Stimulated activated CD4-positive, alpha-beta T cell treated with anti-CD3 and anti-CD28 coated beads, Interleukin-4, amount 100 ng/mL, for 4 hours (primary cell): Measurements from ENCODE around the gene FBXW7.

ENCODE experiments used
- DNase-seq, 2 experiments: peaks; one replicate each; pipeline ENCODE4 v3.0.0-alpha.2; 2020

FBXW7 gene

DNA sequence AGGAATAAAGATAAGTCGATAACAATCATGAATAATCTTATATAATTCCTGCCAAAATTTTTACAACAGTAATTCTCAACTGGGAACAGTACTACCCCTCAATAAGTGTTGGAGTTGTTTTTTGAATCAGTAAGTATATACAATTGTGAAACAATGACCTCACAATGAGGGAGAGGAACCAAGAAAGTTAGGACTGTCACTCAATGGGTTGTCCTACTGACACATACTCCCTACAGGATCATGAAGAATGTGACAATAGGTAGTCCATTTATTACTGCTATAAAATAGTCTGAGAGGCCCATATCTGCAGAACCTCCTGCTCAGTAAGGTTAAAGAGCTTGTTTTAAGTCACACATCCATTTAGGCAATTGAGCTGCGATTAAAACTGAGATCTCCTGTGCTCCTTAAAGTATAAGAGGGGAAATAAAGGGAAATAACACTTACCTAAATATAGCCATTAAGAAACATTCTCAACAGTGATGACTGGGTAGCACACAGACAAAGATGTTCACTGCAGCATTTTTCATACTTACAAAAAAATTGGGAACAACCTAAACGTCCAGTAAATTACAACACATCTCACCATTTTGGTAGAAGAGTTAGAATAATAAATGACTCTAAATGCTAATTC lies 26.2 kb downstream of the FBXW7 start:
- DNase-seq: no peak

DNA sequence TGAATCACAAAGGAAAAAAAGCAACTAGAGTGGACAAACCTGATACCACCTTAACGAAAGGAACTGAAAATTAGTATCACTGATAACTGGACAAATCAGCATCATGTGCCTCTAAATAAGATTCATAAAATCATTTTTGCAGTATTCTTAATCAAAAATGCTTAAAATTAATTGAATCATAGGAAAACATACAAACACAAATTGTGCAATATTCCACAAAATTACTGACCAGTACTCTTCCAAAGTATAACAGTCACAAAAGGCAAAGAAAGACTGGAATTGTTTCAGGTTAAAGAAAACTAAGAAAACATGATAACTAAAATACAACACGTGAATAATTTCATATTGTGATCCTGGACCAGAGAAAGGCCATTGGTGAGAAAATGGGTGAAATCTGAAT lies 27.1 kb downstream of the FBXW7 start:
- DNase-seq: no peak

DNA sequence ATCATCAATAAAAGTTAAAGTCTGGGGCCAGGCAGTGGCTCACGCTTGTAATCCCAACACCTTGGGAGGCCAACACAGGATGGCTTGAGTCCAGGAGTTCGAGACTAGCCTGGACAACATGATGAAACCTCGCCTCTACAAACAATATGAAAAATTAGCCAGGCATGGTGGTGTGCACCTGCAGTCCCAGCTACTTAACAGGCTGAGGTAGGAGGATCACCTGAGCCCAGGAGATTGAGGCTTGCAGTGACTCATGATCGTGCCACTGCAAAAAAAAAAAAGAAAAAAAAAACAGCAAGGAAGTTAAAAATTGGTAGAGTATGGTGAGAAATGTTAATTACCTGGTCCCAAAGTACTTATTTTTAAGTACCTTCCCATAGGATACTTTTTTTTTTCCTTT lies 27.5 kb downstream of the FBXW7 start:
- no peak for DNase-seq

DNA sequence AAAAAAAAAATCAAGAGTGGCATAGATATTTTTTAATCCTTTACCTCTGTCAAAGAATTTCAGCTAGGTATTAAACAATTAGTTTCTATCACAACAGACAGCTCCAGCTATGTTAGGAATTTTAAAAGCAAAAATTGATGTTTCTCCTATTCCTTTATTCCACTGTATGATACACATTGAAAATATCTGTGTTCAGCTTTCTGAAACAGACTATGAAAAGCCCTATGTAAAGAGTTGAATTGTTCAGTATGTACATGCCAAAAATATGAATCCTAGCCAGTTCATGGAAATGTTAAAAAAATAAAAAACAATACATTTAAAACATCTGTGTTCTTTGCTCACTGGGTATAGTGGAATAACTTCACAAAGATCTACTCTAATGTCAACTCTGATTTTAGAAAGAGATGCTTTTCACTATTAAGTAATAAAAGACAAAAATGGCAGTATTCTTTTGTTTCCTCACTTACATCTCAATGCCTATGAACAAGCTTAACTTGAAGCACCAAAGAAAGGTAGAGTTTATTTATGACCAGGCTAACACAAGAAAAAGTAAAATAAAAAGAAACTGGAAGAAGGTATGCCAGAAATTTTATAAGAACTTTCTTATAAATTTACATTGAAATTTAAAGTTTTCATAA lies 32.1 kb downstream of the FBXW7 start:
- no peak for DNase-seq

DNA sequence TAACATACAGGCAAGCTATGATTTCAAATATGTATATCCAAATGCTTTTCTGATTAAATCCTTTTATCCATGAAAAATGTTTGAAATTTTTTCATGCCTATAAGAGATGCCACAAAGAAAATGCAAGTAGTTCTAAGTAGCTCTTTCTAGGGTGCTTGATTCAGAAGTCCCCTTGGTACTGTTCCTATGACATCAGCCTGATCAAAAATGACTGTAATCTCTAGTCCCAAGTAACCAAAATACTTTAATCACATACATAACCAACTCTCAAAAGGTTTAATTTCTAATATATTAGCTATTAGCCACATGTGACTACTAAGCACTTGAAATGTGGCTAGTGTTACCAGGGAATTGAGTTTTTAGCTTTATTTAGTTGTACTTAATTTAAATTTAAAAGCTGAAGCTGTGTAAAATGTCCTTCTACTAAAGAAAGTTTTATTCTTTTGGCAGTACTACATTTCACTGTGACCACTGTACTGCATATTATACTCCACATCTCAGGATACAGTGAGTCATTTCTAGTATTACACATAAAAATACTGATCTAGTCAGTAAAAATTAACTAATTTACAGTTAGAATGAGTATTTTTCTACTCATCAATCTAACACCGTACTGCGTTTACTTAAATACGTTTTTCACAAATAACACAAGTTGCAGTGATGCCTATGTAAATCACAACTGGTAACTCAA lies 33.9 kb downstream of the FBXW7 start:
- no peak for DNase-seq

DNA sequence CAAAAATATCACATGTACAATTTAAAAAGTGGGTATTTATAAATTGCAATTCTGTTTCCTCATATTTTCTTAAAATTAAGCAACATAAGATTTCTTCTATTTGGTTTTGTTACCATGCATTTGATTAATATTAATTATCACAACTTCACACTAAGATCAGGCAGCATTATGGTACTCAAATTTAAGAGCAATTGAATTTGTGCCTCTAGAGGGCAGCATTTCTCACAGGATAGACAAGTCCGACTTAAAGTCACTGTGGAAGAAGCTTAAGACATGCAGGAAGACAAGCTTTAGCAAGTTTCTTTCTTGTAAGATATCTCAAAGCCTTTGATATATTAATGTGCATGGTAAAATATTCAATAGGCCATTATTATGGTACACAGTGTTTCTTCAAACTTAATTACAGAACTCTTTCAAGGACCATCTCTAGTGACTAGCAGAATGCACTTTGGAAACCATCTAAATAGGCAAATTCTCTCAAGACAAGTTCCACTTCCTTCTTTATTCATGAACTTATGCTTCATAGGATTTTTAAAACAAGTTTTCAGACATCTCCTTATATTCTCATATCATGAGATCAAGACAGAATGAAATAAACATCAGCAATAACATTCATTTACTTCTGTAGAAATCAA lies 35.0 kb downstream of the FBXW7 start:
- peak in 1 of 2 experiments; percentile 32 for DNase-seq

DNA sequence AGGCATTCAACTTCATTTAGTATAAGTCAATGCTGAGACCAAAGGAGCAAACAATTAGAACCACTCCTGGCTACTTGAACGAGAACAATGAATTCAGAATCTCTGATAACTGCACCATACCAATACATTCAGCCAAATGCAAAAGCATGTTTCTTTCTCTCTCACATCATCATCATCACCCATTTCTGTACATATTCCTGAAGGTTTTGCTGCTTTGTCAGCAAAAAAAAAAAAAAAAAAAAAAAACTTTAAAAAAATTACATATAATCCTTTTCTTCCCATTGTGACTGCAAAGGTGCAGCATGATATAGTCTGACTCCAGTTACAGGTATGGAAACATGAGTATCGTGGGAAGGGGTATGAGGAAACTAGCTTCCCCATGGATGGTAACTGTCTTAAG lies 35.6 kb downstream of the FBXW7 start:
- no peak for DNase-seq

DNA sequence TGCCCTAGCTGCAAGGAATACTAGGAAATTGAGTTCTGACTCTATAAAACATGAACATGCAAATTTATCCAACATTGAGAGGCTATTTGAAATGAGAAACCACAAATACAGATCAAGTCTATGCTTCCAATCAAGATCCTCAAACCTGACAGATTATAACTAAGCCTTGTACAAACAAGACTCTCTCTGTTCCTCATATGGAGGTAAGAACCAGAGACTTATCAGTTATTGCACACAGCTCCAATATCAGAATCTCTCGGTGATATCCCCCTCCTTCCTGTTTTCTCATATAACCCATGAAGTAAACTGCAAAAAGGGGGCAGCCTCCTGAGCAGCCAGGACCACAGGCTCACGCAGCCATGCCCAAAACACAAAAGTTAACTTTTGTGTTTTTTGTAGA lies 36.5 kb downstream of the FBXW7 start:
- DNase-seq: no peak

DNA sequence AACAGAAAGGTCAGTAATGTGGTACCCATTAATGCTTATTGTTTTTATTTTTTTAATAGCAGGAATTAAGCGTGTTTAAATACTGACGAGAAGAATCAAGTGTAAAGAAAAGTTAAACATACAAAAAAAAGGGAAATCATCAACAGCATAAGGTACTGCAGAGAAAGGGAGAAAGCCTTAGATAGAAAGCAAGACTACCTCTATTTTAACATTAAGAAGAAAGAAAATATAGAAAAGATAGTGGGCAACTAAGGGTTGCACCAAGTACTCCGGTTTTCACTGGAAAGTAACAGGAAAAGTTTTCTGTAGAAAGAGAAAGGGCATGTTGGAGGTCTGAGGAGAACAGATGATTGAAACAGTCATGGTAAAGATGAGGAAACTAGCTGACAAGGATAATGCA lies 41.9 kb downstream of the FBXW7 start:
- DNase-seq: no peak

DNA sequence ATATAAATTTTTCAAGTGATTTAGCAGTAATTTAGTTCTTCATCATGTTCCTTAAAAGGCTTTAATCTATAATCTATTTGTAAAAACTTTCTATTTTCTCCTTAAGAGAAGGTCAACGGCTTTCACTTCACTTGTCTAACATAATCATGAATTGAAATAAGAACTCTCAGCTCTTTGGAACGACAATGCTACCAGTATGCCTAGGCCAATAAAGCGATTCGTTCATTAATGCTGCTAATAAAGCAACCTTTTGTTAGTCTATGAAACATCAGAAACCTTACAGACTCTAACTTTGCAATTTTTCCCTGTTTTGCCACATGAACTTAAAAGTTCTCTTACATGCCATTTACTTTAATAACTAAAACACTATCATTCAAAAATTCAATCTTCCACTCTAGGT lies 47.6 kb downstream of the FBXW7 start:
- no peak for DNase-seq

DNA sequence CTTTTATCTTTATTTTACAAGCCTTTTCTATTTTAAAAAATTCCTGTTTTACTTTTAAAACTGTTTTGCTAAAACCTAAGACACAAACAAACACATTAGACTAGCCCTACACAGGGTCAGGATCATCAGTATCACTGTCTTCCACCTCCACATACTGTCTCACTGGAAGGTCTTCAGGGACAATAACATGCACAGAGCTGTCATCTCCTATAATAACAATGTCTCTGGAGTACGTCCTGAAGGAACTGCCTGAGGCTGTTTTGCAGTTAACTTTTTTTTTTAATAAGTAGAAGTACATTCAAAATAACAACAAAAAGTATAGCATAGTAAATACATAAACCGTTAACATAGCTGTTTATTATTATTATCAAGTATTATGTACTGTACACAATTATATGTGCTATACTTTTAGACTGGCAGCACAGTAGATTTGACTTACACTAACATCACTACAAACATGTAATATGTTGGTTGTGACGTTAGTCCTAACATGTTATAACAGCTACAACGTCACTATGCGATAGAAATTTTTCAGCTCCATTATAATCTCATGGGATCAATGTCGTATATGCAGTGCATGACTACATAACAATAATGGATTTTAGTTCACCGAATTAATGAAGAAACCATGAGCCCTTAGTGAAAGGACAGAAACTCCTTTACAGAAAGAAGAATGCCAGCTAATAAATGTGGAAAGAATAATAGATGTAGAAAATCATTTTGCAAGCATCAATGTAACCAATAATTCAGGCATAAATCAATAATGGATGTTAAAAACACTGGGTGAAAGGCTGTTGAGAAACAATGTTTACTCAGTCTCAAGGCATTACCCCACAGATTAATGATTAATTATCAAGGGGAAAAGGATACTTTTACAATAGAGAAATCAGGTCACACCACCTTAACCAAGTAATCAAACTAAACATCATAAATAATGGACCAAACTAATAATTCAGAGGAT lies 49.2 kb downstream of the FBXW7 start:
- DNase-seq: no peak

DNA sequence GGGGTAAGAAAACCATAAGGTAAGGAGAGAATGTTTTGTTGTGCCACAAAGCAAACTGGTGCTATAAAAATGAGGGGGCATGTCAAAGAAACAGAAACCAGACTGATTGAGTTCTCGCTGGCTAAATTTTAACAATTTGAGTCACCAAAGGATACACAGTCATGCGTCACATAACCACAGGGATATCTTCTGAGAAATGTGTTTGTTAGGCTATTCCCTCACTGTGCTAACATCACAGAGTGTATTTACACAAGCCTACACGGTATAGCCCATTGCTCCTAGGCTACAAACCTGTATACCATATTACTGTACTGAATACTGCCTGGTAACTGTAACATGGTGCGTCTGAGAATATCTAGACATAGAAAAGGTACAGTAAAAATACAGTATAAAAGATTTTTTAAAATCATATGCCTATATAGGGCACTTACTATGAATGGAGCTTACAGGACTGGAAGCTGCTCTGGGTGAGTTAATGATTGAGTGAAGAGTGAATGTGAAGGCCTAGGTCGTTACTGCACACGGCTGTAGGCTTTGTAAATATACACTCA lies 50.1 kb downstream of the FBXW7 start:
- DNase-seq: peak in 1 of 2 experiments; percentile 15

DNA sequence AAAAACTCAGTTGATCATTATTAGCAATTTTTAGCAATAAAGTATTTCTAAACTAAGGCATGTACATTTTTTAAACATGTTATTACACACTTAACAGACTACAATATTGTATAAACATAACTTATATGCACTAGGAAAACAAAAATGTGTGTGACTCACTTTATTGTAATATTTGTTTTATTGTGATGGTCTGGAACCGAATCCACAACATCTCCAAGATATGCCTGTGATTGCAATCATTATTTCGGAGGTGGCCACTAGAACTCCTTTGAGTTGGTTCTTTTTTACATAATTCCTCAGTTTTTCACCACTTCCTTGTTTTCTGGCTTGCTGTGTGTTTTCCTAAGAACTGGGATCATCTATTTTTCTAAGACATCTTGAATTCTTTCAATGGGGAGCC lies 53.7 kb downstream of the FBXW7 start:
- DNase-seq: no peak

DNA sequence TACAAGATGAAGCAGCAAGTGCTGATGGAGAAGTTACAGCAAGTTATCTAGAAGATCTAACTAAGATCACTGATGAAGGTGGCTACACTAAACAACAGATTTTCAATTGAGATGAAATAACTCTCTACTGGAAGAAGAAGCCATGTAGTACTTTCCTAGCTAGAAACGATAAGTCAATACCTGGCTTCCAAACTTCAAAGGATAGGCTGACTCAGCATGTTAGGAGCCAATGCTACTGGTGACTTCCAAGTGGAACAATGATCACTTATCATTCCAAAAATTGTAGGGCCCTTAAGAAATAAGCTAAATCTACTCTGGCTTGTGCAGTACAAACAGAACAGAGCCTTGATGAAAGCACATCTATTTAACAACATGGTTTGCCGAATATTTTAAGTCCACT lies 55.0 kb downstream of the FBXW7 start:
- no peak for DNase-seq

DNA sequence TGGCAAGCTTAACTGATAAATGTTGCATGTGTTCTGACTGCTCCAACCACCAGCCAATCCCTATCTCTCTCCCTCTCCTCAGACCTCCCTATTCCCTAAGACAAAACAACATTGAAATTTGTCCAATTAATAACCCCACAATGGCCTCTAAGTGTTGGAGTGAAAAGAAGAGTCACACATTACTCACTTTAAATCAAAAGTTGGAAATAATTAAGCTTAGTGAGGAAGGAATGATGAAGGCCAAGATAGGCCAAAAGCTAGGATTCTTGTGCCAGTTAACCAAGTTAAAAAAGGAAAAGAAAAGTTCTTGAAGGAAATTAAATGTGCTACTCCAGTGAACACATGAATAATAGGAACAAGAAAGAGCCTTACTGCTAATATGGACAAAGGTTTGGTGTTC lies 55.6 kb downstream of the FBXW7 start:
- DNase-seq: no peak

DNA sequence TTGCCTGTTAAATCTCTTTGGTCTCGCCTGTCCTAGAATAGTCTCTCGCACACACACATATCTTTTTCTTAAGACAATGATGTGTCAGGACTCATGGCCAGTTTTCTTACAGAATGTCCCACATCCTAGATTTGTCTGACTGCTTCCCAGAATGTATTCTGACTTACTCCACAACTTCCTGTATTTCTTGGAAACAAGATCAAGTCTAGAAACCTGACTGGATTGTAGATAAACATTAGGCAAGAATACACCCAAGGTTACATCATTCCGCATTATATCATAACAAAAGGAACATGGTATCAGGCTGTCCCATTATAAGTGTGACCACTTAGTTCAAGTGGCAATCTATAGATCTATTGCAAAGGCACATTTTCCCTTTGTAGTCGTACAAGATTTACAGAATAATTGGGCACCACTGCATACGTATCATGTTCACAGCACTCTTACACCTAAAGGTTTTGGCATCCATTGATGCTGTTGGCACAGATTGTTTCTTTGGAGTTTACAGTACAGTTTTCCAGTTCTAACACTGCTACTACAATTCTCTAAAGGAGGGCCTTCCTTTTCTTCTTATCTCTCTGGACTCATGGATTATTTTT lies 56.4 kb downstream of the FBXW7 start:
- no peak for DNase-seq

DNA sequence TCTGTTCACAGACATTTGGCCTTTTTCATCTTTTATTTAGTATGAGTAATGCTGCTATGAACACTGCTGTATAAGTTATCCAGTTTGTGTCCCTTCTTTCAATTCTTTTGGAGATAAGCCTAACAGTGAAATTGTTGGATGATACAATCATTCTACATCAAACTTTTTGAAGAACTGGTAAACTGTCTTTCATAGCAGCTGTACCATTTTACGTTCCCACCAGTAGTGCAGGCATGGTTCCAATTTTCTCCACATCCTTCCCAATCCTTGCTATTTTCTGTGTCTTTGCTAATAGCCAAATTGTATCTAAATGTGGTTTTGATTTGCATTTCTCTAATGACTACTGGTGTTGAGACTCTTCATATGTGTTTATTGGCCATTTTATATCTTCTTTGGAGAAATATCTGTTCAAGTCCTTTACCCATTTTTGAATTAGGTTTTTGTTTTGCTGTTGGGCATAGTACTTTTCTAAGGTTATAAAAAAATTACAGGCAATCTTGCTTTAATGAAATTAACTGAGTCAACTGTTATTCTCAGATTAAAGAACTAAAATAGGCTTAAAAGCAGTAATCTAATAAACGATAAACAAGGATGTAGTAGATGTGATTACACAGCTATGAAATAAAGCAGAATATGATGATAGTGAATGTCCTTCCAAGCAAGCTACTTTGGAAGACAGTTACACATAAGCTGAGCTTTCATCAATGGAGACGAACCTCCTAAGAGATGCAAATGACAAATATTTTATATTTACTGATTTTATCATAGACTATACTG lies 57.2 kb downstream of the FBXW7 start:
- no peak for DNase-seq

DNA sequence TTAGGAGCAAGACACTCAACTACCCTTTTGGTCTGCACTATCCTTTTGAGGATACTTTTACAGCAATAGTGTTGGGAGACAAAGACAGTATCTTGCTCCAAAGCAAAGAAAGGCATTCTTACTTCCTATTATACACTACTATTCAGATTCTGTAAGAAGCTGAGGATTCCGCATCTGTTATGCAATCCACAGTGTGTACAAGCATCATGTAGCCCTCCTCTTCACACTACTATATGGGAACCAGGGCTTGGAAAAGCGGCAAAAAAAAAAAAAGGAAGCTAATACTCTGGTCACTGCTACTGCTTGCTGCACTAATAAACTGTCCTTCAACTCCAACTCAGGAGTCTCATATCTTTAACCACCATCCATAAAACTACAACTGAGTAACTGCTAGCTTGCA lies 59.1 kb downstream of the FBXW7 start:
- DNase-seq: no peak

DNA sequence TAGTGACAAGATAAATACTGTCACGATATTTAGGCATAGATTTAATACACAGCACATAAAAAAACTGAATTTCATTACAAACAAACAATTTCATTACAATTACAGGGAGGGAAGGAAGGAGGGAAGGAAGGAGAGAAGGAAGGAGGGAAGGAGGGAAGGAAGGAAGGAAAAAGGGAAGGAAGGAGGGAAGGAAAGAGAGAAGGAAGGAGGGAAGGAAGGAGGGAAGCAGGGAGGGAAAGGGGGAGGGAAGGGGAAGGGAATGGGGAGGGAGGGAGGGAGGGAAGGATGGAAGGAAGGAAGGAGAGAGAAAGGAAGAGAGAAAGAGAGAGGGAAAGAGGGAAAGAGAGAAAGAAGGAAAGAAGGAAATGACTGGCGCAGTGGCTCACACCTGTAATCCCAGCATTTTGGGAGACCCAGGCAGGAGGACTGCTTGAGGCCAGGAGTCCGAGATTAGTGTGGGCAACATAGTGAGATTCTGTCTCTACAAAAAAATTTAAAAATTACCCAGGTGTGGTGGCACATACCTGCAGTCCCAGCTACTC lies 64.6 kb downstream of the FBXW7 start:
- DNase-seq: no peak

DNA sequence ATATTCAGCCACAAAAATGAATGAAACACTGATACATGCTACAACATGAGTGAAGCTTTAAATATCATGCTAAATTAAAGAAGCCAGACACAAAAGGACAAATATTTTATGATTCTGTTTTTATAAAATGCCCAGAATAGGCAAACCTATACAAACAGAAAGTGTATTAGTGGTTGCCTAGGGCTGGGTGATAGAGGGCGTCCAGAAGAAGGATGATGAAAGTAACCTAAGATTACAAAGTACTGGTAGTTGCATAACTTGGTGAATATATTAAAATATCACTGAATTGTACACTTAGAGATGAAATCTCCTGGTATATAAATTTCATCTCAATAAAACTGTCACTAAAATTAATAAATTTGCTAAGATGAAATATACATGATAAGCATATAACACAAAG lies 67.5 kb downstream of the FBXW7 start:
- no peak for DNase-seq

DNA sequence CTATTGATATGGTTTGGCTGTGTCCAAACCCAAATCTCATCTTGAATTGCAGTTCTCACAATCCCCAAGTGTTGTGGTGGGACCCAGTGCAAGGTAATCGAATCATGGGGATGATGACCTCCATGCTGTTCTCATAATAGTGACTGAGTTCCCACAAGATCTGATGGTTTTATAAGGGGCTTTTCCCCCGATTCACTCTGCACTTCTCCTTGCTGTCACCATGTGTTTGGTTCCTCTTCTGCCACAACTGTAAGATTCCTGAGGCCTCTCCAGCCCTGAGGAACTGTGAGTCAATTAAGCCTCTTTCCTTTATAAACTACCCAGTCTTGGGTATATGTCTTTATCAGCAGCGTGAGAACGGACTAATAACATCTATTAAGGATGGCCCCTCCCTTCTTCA lies 68.8 kb downstream of the FBXW7 start:
- DNase-seq: no peak
